Measurements from ENCODE around the gene OR6Q1.

Gene OR6Q1

GRCh38 chr11:58067685-58068084, 36.9 kb downstream of the OR6Q1 start:
- H3K36me3 ChIP-seq = no peaks in the 10 kb centered on the region
- H3K4me1 ChIP-seq (ENCODE audit: control insufficient read depth in 1 of 2, insufficient read depth in 1 of 2, low read depth in 1 of 2, low read length in 1 of 2) = no peaks in the 10 kb centered on the region
- H3K27me3 ChIP-seq = no peaks in the 10 kb centered on the region
- no peak overlapping the region for H3K27ac ChIP-seq
- no peak overlapping the region for H3K4me3 ChIP-seq (ENCODE audit: low read depth in 1 of 2, low read length in 1 of 2)
- H3K9me3 ChIP-seq = no peaks in the 10 kb centered on the region
- no peak for TF ChIP-seq CTCF (IDR thresholded peaks at IDR 0.05)

GRCh38 chr11:58068655-58069054, 37.9 kb downstream of the OR6Q1 start:
- Histone ChIP-seq H3K27ac (no peak overlapping the region), H3K27me3 (no peaks in the 10 kb centered on the region), H3K36me3 (no peaks in the 10 kb centered on the region), H3K9me3 (no peaks in the 10 kb centered on the region), H3K4me3 (ENCODE audit: low read depth in 1 of 2, low read length in 1 of 2) (no peak overlapping the region), H3K4me1 (ENCODE audit: control insufficient read depth in 1 of 2, insufficient read depth in 1 of 2, low read depth in 1 of 2, low read length in 1 of 2) (no peaks in the 10 kb centered on the region)
- TF ChIP-seq CTCF (IDR thresholded peaks at IDR 0.05) = no peak

GRCh38 chr11:58070585-58070984, 39.8 kb downstream of the OR6Q1 start:
- H3K4me1 ChIP-seq (ENCODE audit: control insufficient read depth in 1 of 2, insufficient read depth in 1 of 2, low read depth in 1 of 2, low read length in 1 of 2) = no peaks in the 10 kb centered on the region
- TF ChIP-seq CTCF (IDR thresholded peaks at IDR 0.05) = no peak
- H3K36me3 ChIP-seq = no peaks in the 10 kb centered on the region
- H3K4me3 ChIP-seq (ENCODE audit: low read depth in 1 of 2, low read length in 1 of 2) = no peak overlapping the region
- H3K27me3 ChIP-seq = no peaks in the 10 kb centered on the region
- no peaks in the 10 kb centered on the region for H3K9me3 ChIP-seq
- H3K27ac ChIP-seq = no peak overlapping the region

- Histone ChIP-seq H3K4me3 (ENCODE audit: low read depth in 1 of 2, low read length in 1 of 2) (no peak overlapping the region), H3K36me3 (no peaks in the 10 kb centered on the region), H3K9me3 (no peaks in the 10 kb centered on the region), H3K27me3 (no peaks in the 10 kb centered on the region), H3K4me1 (ENCODE audit: control insufficient read depth in 1 of 2, insufficient read depth in 1 of 2, low read depth in 1 of 2, low read length in 1 of 2) (no peaks in the 10 kb centered on the region), H3K27ac (no peak overlapping the region)
- TF ChIP-seq CTCF (IDR thresholded peaks at IDR 0.05) = no peak
Measured at GRCh38 chr11:58075781-58076180, 45.0 kb downstream of the OR6Q1 start.
